Loucy (cell line): ENCODE measurements around the gene IPPK.

ENCODE experiments used
- CTCF ChIP-seq: fragments of 200-600 bp; sonication (generic); conservative IDR thresholded peaks from 2 replicates; pipeline ENCODE4 v1.5.1; 2014; ENCODE audit warnings: mild to moderate bottlenecking, antibody characterized with exemption, low read length
- EZH2phosphoT487 ChIP-seq: fragments of 200-600 bp; IDR thresholded peaks from 2 replicates; pipeline ENCODE4 v1.6.1; 2018; ENCODE audit warnings: antibody characterized with exemption, mild to moderate bottlenecking, moderate library complexity, borderline replicate concordance

- TF ChIP-seq CTCF (no peak), EZH2phosphoT487 (no peak)
Measured at GRCh38 chr9:92642564-92642963, 27.4 kb downstream of the IPPK start.
